KBM-7 (cell line): ENCODE results near the gene LEFTY1.
"Not testable (repeated sequence)": the region's sequence is repeated elsewhere in the genome, so short reads cannot be mapped to it uniquely, and the experiment has no call there.

Source experiments
- DNase-seq: peaks from one replicate; pipeline ENCODE4 v3.0.0-alpha.2; 2015
- in situ Hi-C: fragments of 300-500 bp; cut with MboI; formaldehyde crosslinking; loops from 2 replicates; pipeline ENCODE4 v1.14.3; 2020; ENCODE audit warnings: low sequenced_read_pairs, low pct_unique_long_range_greater_than_20kb, mixed read lengths

Gene LEFTY1

DNA sequence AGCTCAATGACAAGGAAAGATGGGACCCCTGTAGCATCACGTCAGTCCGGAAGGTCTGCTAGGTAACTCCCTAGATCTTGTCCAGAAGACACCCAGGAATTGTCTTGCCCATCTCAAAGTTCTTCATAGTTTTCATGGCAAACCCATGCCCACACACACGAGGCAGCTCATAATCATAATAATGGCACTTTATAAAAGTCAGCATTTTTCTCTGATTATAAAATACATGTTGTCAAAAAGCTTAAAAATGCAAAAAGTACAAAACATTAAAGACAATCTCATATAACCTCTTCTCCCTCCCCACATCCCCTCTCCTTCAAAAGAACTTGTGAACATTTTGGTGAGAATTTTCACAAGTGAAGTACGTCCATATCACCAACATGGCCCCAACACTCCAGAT is 48.2 kb downstream of the LEFTY1 start:
- no peak for DNase-seq
- in situ Hi-C loops, result no loop called here

DNA sequence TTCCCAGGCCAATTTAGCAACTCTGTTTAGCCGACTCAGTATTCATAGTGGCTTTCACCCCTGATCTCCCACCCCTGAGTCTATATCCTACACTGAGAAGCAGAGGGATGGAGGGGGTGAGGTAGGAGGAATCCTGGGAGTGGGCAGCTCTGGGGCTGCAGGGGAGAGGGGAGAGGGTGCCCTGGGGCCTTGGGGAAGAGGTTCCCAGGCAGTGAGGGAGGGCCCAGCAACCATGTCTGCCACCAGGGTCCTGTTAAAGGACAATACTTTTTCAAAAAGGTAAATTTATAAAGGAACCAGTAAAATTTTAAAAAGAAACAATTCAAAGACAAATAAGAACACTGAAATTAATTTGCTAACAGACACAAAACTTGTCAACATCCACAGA is 48.7 kb downstream of the LEFTY1 start:
- in situ Hi-C loops, result no loop called here
- no peak for DNase-seq

DNA sequence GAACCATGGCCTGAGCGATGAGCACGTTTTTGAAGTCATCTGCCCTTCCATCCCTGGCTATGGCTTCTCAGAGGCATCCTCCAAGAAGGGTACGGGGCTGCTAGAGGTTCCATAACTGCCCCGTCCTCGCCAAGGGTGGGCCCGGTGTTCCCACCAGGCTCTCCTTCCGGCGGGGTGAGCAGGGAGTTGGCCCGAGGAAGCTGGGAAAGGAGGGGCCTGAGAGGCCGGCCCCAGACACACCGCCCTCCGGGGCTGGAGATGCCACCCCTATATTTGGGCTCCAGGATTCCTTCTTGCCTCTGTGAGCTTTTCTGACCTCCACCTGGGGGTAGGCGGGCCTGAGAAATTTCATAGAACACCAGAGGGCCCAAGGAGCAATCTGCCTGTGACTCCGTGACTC is 50.2 kb downstream of the LEFTY1 start:
- in situ Hi-C loops, result no loop called here

DNA sequence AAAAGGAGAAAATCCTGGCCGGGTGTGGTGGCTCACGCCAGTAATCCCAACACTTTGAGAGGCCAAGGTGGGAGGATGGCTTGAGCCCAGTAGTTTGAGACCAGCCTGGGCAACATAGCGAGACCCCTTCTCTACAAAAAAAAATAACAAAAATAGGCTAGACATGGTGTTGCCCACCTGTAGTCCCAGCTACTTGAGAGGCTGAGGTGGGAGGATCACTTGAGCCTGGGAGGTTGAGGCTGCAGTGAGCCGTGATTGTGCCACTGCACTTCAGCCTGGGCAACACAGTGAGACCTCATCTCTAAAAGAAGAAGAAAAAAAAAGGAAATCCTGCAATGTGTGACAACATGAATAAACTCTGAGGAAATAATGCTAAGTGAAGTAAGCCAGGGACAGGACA is 52.6 kb downstream of the LEFTY1 start:
- DNase-seq, in situ Hi-C loops: not testable (repeated sequence)

More for the DNA sequence above, 50.2 kb downstream of the LEFTY1 start:
- DNase-seq, result no peak
